ENCODE measurements around the gene SLC2A5. TPM values are rescaled to one million over a fixed set of nuclear protein-coding genes. Genes with fewer than 3 reads are reported as not detected.
"Not testable (repeated sequence)": the region's sequence is repeated elsewhere in the genome, so short reads cannot be mapped to it uniquely, and the experiment has no call there.

SLC2A5 gene
- total RNA-seq, 4 donors from 2014 or later, result 0.16 to 2.7 (median 0.39) TPM

- H3K27ac ChIP-seq, result no peak overlapping the region
- TF ChIP-seq POLR2AphosphoS5 (IDR thresholded peaks at IDR 0.05) (no peak), CTCF (IDR thresholded peaks at IDR 0.05) (peak in 3 of 4 experiments; percentile 82 to 92 (median 91))
- H3K4me1 ChIP-seq, result peaks cover 0 to 6% (median 0%) of the 10 kb centered on the region in 3 donors
- no peaks in the 10 kb centered on the region for H3K27me3 ChIP-seq
- H3K9me3 ChIP-seq, result no peaks in the 10 kb centered on the region
- WGBS, 2 donors (ENCODE audit: low coverage in 1 of 2), result 36 to 41% methylated on average over 2 to 18 of the region's 22 CpGs
- peak; percentile 75 for ATAC-seq
- no peak overlapping the region for H3K4me3 ChIP-seq
- no peaks in the 10 kb centered on the region for H3K36me3 ChIP-seq
Measured at GRCh38 chr1:9004700-9005394, 64.6 kb downstream of the SLC2A5 start.

- no peak for TF ChIP-seq EP300 (IDR thresholded peaks at IDR 0.05)
- Histone ChIP-seq H3K9me3 (no peaks in the 10 kb centered on the region), H3K27ac (no peak overlapping the region), H3K4me1 (peaks cover 0 to 6% (median 0%) of the 10 kb centered on the region in 3 donors), H3K27me3 (no peaks in the 10 kb centered on the region), H3K4me3 (no peak overlapping the region), H3K36me3 (no peaks in the 10 kb centered on the region)
- WGBS, 2 donors (ENCODE audit: low coverage in 1 of 2), result 78 to 100% methylated on average over 3 to 10 of the region's 11 CpGs
- no peak for ATAC-seq
Measured at GRCh38 chr1:9004031-9004699, 65.3 kb downstream of the SLC2A5 start.

GRCh38 chr1:9002215-9002560 is 67.2 kb downstream of the SLC2A5 start:
- not testable (repeated sequence) for H3K27ac ChIP-seq

GRCh38 chr1:9001534-9002214 is 67.8 kb downstream of the SLC2A5 start:
- H3K27ac ChIP-seq, ATAC-seq, H3K9me3 ChIP-seq, H3K27me3 ChIP-seq, H3K36me3 ChIP-seq, H3K4me1 ChIP-seq, H3K4me3 ChIP-seq: not testable (repeated sequence)
- WGBS, 2 donors (ENCODE audit: low coverage in 1 of 2), result 81 to 87% methylated on average over 6 to 9 of the region's 13 CpGs

More at GRCh38 chr1:9002215-9002560, 67.2 kb downstream of the SLC2A5 start:
- 80 to 87% methylated on average over 2 to 7 of the region's 11 CpGs for WGBS, 2 donors (ENCODE audit: low coverage in 1 of 2)
- not testable (repeated sequence) for H3K36me3 ChIP-seq, H3K9me3 ChIP-seq, ATAC-seq, H3K4me3 ChIP-seq, H3K27me3 ChIP-seq, H3K4me1 ChIP-seq

GRCh38 chr1:8993962-8994675 is 75.3 kb downstream of the SLC2A5 start:
- not testable (repeated sequence) for H3K36me3 ChIP-seq, H3K4me3 ChIP-seq, H3K27ac ChIP-seq

GRCh38 chr1:8992936-8993687 is 76.3 kb downstream of the SLC2A5 start:
- Histone ChIP-seq H3K36me3 (no peaks in the 10 kb centered on the region), H3K4me3 (no peak overlapping the region), H3K4me1 (peaks cover 0 to 5% (median 0%) of the 10 kb centered on the region in 3 donors), H3K9me3 (no peaks in the 10 kb centered on the region), H3K27ac (no peak overlapping the region), H3K27me3 (no peaks in the 10 kb centered on the region)
- TF ChIP-seq POLR2A (IDR thresholded peaks at IDR 0.05), result no peak
- no peak for TF ChIP-seq POLR2AphosphoS5 (IDR thresholded peaks at IDR 0.05)
- TF ChIP-seq CTCF (IDR thresholded peaks at IDR 0.05), result no peak
- TF ChIP-seq EP300 (IDR thresholded peaks at IDR 0.05), result no peak
- no peak for ATAC-seq
- 83 to 97% methylated on average over 5 to 7 of the region's 8 CpGs for WGBS, 2 donors (ENCODE audit: low coverage in 1 of 2)

More at GRCh38 chr1:8993962-8994675, 75.3 kb downstream of the SLC2A5 start:
- not testable (repeated sequence) for H3K9me3 ChIP-seq, H3K4me1 ChIP-seq, H3K27me3 ChIP-seq, ATAC-seq
- 77 to 100% methylated on average over 2 to 3 of the region's 13 CpGs for WGBS, 2 donors (ENCODE audit: low coverage in 1 of 2)

Measured in gastroesophageal sphincter (tissue), 4 donors.